Neural progenitor cell (in vitro differentiated cells): Measurements from ENCODE around the gene TRIM50.
"Not testable (repeated sequence)": the region's sequence is repeated elsewhere in the genome, so short reads cannot be mapped to it uniquely, and the experiment has no call there.

Experiments used
- EZH2 ChIP-seq: fragments of 200-600 bp; sonication (generic); IDR thresholded peaks from 2 replicates; pipeline ENCODE4 v1.6.1; 2017; ENCODE audit warnings: antibody characterized with exemption, mild to moderate bottlenecking, moderate library complexity
- TF ChIP-seq, protein P1 (sequence below): fragments of 200-600 bp; sonication (generic); IDR thresholded peaks from 2 replicates; pipeline ENCODE4 v1.5.1; 2017; ENCODE audit warnings: antibody characterized with exemption, mild to moderate bottlenecking

DNA sequence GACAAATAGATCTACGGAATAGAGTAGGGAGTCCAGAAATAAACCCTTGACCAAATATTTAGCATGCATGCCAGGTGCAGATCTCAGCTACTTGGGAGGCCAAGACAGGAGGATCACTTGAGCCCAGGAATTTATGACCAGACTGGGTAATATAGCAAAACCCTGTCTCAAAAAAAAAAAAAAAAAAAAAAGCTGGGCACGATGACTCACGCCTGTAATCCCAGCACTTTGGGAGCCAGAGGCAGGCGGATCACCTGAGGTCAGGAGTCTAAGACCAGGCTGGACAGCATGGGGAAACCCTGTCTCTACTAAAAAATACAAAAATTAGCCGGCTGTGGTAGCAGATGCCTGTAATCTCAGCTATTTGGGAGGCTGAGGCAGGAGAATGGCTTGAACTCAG lies 50.7 kb downstream of the TRIM50 start:
- TF ChIP-seq, protein P1, sequence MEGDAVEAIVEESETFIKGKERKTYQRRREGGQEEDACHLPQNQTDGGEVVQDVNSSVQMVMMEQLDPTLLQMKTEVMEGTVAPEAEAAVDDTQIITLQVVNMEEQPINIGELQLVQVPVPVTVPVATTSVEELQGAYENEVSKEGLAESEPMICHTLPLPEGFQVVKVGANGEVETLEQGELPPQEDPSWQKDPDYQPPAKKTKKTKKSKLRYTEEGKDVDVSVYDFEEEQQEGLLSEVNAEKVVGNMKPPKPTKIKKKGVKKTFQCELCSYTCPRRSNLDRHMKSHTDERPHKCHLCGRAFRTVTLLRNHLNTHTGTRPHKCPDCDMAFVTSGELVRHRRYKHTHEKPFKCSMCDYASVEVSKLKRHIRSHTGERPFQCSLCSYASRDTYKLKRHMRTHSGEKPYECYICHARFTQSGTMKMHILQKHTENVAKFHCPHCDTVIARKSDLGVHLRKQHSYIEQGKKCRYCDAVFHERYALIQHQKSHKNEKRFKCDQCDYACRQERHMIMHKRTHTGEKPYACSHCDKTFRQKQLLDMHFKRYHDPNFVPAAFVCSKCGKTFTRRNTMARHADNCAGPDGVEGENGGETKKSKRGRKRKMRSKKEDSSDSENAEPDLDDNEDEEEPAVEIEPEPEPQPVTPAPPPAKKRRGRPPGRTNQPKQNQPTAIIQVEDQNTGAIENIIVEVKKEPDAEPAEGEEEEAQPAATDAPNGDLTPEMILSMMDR = not testable (repeated sequence)
- not testable (repeated sequence) for TF ChIP-seq EZH2
